Globus pallidus (tissue), 1 donor: ENCODE data around the gene NXT1.
A peak's percentile ranks its signal among the peaks of the same experiment; 100 is the strongest.

Experiments
- DNase-seq: peaks from one replicate; pipeline ENCODE4 v3.0.0-alpha.2; 2015; ENCODE audit warnings: low spot score

The NXT1 gene

GRCh38 chr20:23361119-23361475 is 10.5 kb downstream of the NXT1 start:
- DNase-seq: peak; percentile 45

GRCh38 chr20:23361476-23362391 is 11.1 kb downstream of the NXT1 start, which contains the start of gene GZF1:
GZF1 (plus strand) TSS chr20:23362182; CDS start chr20:23364384, 2,202 bp downstream.
- peak; percentile 98 for DNase-seq

- DNase-seq: no peak
Observed at GRCh38 chr20:23362392-23363256, 12.0 kb downstream of the NXT1 start.

- no peak for DNase-seq
Observed at GRCh38 chr20:23363257-23363649, 12.7 kb downstream of the NXT1 start.

- DNase-seq: no peak
Observed at GRCh38 chr20:23365390-23366165, 15.0 kb downstream of the NXT1 start.

GRCh38 chr20:23366384-23366783 is 15.8 kb downstream of the NXT1 start:
- no peak for DNase-seq

GRCh38 chr20:23367770-23368169 is 17.2 kb downstream of the NXT1 start:
- no peak for DNase-seq

- no peak for DNase-seq
Observed at GRCh38 chr20:23368316-23369071, 17.9 kb downstream of the NXT1 start.

GRCh38 chr20:23369072-23369823 is 18.7 kb downstream of the NXT1 start:
- DNase-seq: no peak

GRCh38 chr20:23370274-23370673 is 19.7 kb downstream of the NXT1 start:
- no peak for DNase-seq

GRCh38 chr20:23370873-23371272 is 20.3 kb downstream of the NXT1 start:
- no peak for DNase-seq

GRCh38 chr20:23371496-23371895 is 20.9 kb downstream of the NXT1 start:
- no peak for DNase-seq

GRCh38 chr20:23374441-23374840 is 23.9 kb downstream of the NXT1 start:
- DNase-seq: no peak

GRCh38 chr20:23375827-23376226 is 25.2 kb downstream of the NXT1 start:
- no peak for DNase-seq

GRCh38 chr20:23379772-23380171 is 29.2 kb downstream of the NXT1 start:
- no peak for DNase-seq

- no peak for DNase-seq
Observed at GRCh38 chr20:23381876-23382275, 31.3 kb downstream of the NXT1 start.

- DNase-seq: no peak
Observed at GRCh38 chr20:23386304-23387117, 35.9 kb downstream of the NXT1 start.

- no peak for DNase-seq
Observed at GRCh38 chr20:23387118-23387443, 36.5 kb downstream of the NXT1 start.

- no peak for DNase-seq
Observed at GRCh38 chr20:23390091-23390774, 39.6 kb downstream of the NXT1 start.
